NOMO-1 treated with dmso at 0.1 percent for 144 hours (cell line): Measurements from ENCODE around the gene PGAP3.

Source experiments
- DNase-seq: peaks from one replicate; lab custom pipeline; 2025; ENCODE audit not compliant: unreplicated experiment; lab: John Stamatoyannopoulos, UW

Gene PGAP3

GRCh38 chr17:39660397-39661385 lies 27.2 kb downstream of the PGAP3 start:
- DNase-seq: no peak

GRCh38 chr17:39660011-39660360 lies 27.9 kb downstream of the PGAP3 start:
- no peak for DNase-seq

GRCh38 chr17:39659279-39660010 lies 28.4 kb downstream of the PGAP3 start:
- peak; percentile 14 for DNase-seq

GRCh38 chr17:39658760-39659159 lies 29.1 kb downstream of the PGAP3 start:
- no peak for DNase-seq

- DNase-seq: no peak
These were observed 29.5 kb downstream of the PGAP3 start for GRCh38 chr17:39658346-39658745.

GRCh38 chr17:39655105-39655504 lies 32.8 kb downstream of the PGAP3 start:
- no peak for DNase-seq

GRCh38 chr17:39653662-39654331 lies 34.1 kb downstream of the PGAP3 start:
- peak; percentile 13 for DNase-seq

- DNase-seq: no peak
These were observed 34.6 kb downstream of the PGAP3 start for GRCh38 chr17:39653316-39653661.

GRCh38 chr17:39652587-39653315 lies 35.1 kb downstream of the PGAP3 start:
- no peak for DNase-seq

- no peak for DNase-seq
These were observed 35.8 kb downstream of the PGAP3 start for GRCh38 chr17:39651923-39652586.

- DNase-seq: no peak
These were observed 37.7 kb downstream of the PGAP3 start for GRCh38 chr17:39650121-39650579.

- no peak for DNase-seq
These were observed 39.1 kb downstream of the PGAP3 start for GRCh38 chr17:39648616-39649366.

- DNase-seq: no peak
These were observed 40.6 kb downstream of the PGAP3 start for GRCh38 chr17:39647256-39647655.

GRCh38 chr17:39643271-39643670 lies 44.6 kb downstream of the PGAP3 start:
- DNase-seq: no peak

GRCh38 chr17:39642291-39643074 lies 45.4 kb downstream of the PGAP3 start:
- no peak for DNase-seq

- no peak for DNase-seq
These were observed 46.0 kb downstream of the PGAP3 start for GRCh38 chr17:39641883-39642282.

GRCh38 chr17:39641097-39641496 lies 46.8 kb downstream of the PGAP3 start:
- DNase-seq: no peak

- no peak for DNase-seq
These were observed 47.2 kb downstream of the PGAP3 start for GRCh38 chr17:39640591-39641031.
